AG08395 (cell line): Measurements from ENCODE around the gene PMEPA1.

ENCODE experiments used
- DNase-seq: peaks from one replicate; pipeline ENCODE4 v3.0.0; 2012; ENCODE audit warnings: mixed read lengths, low spot score

Gene PMEPA1

GRCh38 chr20:57709823-57710799 lies at the start of gene PMEPA1:
Gene PMEPA1, minus strand, starts transcription at chr20:57710015. Its CDS starts 433 bp downstream, at chr20:57709582.
- peak; percentile 97 for DNase-seq

GRCh38 chr20:57757767-57758166 lies 48.0 kb upstream of the PMEPA1 start:
- no peak for DNase-seq

GRCh38 chr20:57756921-57757320 lies 47.1 kb upstream of the PMEPA1 start:
- DNase-seq = no peak

GRCh38 chr20:57756213-57756612 lies 46.4 kb upstream of the PMEPA1 start:
- no peak for DNase-seq

- no peak for DNase-seq
Measured at GRCh38 chr20:57755609-57756008, 45.8 kb upstream of the PMEPA1 start.

GRCh38 chr20:57754190-57754589 lies 44.4 kb upstream of the PMEPA1 start:
- no peak for DNase-seq

- no peak for DNase-seq
Measured at GRCh38 chr20:57753332-57754164, 43.7 kb upstream of the PMEPA1 start.

GRCh38 chr20:57751411-57751810 lies 41.6 kb upstream of the PMEPA1 start:
- DNase-seq = no peak

- DNase-seq = no peak
Measured at GRCh38 chr20:57749869-57750268, 40.1 kb upstream of the PMEPA1 start.

- no peak for DNase-seq
Measured at GRCh38 chr20:57749131-57749690, 39.4 kb upstream of the PMEPA1 start.

GRCh38 chr20:57748601-57749130 lies 38.9 kb upstream of the PMEPA1 start:
- DNase-seq = peak; percentile 93

- no peak for DNase-seq
Measured at GRCh38 chr20:57747861-57748481, 38.2 kb upstream of the PMEPA1 start.

- no peak for DNase-seq
Measured at GRCh38 chr20:57746832-57747404, 37.1 kb upstream of the PMEPA1 start.

GRCh38 chr20:57746201-57746600 lies 36.4 kb upstream of the PMEPA1 start:
- DNase-seq = no peak

GRCh38 chr20:57744206-57744605 lies 34.4 kb upstream of the PMEPA1 start:
- no peak for DNase-seq

- DNase-seq = no peak
Measured at GRCh38 chr20:57743450-57744095, 33.8 kb upstream of the PMEPA1 start.

GRCh38 chr20:57742507-57743181 lies 32.8 kb upstream of the PMEPA1 start:
- no peak for DNase-seq

- DNase-seq = peak; percentile 36
Measured at GRCh38 chr20:57738484-57738883, 28.7 kb upstream of the PMEPA1 start.

GRCh38 chr20:57738053-57738452 lies 28.2 kb upstream of the PMEPA1 start:
- DNase-seq = no peak

GRCh38 chr20:57737349-57737748 lies 27.5 kb upstream of the PMEPA1 start:
- no peak for DNase-seq
